ENCODE data around the gene MEN1.

The MEN1 gene

DNA sequence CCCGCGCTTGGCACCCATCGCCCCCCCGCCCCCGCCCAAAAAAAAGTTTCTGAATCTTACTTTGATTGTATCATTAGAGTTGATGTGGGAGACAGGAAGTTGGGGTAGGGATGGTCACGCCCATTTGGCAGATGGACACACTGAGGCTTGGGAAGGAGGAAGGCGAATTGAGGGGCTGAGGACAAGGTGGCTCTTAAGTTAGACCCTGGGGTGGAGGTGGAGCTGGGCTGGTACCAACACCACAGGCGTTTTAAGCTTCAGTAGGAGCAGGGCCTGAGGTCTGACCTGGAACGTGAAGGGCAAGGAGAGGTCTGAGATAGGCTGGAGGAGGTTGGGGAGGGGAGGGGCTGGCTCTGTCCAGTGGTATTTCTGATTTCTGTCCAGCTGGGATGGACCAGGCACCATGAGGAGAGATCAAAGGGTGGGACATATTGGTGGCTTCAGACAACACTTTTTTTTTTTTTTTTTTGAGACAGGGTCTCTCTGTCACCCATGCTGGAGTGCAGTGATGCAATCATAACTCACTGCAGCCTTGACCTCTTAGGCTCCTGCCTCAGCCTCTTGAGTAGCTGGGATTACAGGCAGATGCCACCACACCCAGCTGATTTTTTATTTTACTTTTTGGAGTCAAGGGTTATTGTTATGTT is 34.9 kb upstream of the MEN1 start:
- DNase-seq: peak; percentile 40

- peak; percentile 83 for DNase-seq
Observed at GRCh38 chr11:64844330-64845128, 34.2 kb upstream of the MEN1 start, which contains the start of gene CDC42BPG. Gene CDC42BPG (minus strand): TSS chr11:64844653. CDS start chr11:64844569, 84 bp downstream.

- no peak for DNase-seq
Observed at GRCh38 chr11:64843686-64844329, 33.5 kb upstream of the MEN1 start.

DNA sequence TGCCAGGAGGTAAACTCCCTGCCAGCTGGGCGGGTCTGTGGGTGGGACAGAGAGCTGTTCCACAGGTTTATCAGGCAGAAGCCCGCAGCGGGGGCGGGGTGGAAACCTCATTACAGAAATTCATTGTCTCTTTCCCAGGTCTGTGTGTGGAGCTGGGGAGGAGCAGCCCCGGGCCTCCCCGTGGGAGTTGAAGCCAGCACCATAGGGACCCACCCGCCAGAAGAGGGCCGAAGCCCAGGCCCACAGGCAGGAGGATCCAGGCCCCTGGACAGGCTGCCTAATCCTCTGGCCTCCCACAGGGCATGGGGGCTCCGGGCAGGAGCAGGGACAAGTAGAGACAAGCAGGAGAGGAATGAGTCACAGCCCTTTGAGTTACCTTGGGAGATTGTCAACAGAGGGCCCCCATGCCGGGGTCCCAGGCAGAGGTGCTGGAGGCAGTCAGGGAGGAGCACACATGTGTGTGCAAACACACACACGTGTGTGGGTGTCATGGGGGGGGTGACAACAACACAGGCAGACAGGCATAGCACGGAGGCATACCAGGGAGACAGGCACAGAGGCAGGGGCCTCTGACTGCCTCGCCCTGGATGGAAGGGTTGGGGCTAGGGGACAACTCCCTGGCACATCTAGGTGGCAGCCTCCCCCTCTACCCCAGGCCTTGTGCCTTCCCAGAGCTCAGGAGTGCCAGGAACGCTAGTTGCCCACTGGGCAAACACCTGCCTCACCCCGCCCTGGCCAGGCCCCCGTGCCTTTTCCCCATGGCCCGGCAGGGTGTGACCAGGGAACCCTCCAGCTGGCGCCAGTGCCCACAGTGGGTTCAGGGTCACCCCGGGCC is 32.7 kb upstream of the MEN1 start:
- no peak for DNase-seq

- no peak for DNase-seq
Observed at GRCh38 chr11:64842366-64842759, 32.0 kb upstream of the MEN1 start.

- no peak for DNase-seq
Observed at GRCh38 chr11:64841592-64842365, 31.4 kb upstream of the MEN1 start.

DNA sequence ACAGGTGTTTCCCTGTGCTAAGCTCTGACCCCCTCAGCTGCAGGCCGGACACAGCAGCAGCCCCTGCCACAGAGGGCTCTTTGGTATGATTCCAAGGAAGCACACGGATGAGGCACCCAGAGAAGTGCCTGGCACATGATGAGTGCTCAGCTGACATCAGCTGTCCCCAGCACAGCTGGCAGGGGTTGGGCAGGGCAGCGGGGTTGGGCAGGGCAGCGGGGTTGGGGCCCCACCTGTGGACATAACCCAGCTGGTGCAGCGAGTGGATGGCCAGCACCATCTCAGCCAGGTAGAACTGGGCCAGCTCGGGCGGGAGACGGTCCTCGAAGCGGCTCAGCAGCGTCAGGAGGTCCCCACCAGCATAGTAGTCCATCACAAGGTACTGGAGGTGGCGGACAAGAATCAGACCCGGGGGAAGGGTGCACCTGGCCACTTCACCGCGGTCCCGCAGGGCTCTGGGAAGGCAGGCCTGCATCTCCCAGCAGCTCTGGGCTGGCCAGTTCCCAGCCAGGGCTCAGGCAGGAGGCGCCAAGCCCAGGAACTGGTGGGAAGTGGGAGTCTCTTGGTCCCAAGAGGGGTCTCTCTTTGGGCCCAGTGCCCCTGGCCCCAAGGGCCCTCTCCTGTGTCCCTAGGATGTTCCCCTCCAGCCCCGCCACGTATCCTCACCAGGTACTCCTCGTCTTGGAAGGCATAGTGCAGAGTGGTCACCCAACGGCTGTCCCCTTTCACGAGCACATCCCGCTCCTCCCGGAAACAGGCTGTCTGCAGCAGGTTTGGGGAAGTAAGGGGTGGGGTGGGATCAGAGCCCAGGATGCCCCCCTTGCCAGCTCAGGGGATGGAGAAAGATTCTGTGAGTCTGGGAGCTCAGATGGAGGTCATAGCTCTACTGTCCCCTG is 29.8 kb upstream of the MEN1 start:
- DNase-seq: no peak

DNA sequence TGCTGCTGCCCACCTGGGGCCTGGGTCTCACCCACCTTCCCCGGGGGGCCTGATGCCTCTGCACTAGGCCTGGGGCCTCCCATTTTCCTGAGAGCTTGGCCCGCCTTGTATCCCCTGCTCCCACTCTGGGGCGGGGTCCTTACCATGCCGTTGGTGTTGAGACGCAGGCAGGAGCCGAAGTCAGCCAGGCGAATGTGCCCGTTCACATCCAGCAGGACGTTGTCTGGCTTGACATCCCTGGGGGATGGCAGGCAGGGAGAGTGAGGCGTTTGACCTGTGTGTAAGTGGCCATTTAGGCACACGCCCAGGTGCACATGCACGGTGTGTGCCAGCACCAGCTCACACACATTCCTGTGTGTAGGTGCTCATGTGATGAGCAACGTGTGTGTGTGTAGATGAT is 29.0 kb upstream of the MEN1 start:
- DNase-seq: no peak

DNA sequence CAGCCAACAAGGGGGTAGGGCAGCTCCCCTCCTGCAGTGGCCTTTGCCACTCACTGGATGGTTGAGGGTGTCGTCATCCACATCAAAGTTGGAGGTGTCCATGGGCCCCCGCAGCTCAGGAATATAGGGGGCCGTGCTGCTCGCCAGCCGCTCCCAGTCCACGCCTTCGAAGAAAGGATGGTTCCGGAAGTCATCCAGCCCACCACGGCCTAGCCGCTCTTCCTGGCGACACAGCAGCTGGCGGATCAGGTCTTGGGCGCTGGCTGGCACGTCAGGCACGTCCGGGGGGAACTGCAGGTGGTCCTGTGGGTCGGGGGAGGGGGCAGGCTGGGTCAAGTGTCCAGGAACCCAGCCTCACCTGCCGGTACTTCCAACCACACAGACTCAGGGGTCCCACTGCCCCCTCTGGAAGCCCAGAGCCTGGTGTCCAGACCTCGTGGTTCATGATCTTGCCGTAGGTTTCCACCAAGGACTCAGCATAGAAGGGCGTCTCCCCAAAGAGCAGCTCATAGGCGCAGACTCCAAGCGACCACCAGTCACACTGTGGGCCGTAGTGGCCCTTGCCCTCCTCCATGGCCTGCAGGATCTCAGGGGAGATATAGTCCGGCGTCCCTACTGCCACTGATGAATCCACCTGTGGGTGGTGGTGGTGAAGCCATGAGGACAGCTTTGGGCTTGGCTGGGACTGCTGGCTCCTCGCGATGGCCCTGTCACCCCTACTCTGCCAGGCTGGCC is 28.4 kb upstream of the MEN1 start:
- DNase-seq: no peak

GRCh38 chr11:64837887-64838351 is 27.6 kb upstream of the MEN1 start:
- DNase-seq: no peak

- DNase-seq: no peak
Observed at GRCh38 chr11:64836448-64837072, 26.2 kb upstream of the MEN1 start.

GRCh38 chr11:64835616-64836447 is 25.5 kb upstream of the MEN1 start:
- no peak for DNase-seq

DNA sequence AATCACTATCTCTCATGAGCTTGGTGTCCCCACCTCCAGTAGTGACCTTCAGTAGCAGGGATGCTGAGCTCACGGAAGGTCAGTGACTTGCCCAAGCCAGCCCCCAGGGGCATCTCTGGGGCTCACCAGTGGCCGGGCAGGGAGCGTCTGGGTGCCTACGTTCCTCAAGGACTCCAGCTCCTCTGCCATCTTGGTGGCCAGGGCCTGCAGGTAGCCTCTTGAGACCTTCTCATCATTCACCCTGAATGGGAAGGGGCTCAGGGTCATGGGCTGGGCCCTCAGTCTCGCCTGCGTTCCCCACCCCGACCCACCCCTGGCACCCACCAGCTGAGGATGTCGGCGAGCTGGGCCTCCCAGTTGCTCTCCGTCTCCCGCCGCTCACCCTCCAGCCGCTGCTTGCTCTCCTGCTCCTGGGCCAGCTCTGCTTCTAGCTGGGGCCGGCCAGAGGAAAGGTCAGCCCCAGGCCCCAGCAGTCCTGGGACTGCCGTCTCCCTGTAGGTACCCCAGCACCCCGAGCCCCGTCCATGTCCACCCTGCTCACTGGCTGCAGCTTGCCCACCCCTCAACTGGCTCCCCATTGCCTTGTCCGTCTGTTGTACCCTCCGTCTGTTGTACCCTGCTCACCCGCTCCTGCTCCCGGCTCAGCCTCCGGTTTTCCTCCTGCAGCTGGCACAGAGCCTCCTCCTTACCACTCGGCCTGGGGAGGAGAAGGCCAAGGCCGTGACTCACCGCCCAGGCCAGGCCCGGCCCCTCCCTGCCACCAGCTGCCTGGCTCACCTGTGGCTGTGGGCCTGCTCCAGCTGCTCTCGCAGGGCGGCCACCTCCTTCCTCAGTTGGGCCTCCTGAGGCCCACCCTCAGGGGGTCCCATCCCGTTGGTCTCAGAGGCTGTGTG is 24.6 kb upstream of the MEN1 start:
- DNase-seq: no peak

DNA sequence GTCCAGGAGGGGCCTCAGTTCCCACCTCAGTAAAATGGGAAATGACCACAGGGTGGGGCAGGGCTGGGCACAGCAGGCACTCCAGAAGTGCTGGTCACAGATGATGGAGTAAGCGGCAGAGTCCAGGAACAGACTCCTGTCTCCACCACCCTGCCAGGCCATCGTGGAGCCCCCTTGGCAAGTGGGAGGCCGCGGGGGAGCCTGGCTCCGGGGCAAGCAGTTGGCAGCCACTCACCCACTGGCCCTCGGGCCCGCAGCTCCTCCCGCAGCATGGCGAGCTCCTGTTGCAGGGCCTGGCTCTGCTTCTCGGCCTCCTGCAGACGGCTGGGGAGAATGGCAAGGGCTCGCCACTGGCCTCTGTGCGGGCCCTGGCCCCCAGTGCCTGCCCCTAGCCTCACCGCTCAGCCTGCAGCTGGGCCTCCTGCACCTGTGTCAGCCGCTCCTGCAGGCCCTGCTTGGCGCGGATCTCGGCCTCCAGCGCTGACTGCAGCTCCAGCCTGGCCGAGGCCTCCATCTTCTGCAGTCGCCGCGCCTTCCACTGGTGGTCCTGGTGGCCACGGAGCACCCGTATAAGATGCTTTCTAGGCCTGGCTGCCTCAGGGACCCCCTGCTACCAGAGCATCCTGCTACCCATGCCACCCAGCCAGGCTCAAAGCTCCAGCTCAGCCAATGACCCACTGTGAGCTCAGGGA is 23.8 kb upstream of the MEN1 start:
- DNase-seq: no peak

- DNase-seq: no peak
Observed at GRCh38 chr11:64833509-64833908, 23.2 kb upstream of the MEN1 start.

GRCh38 chr11:64833198-64833502 is 22.8 kb upstream of the MEN1 start:
- no peak for DNase-seq

DNA sequence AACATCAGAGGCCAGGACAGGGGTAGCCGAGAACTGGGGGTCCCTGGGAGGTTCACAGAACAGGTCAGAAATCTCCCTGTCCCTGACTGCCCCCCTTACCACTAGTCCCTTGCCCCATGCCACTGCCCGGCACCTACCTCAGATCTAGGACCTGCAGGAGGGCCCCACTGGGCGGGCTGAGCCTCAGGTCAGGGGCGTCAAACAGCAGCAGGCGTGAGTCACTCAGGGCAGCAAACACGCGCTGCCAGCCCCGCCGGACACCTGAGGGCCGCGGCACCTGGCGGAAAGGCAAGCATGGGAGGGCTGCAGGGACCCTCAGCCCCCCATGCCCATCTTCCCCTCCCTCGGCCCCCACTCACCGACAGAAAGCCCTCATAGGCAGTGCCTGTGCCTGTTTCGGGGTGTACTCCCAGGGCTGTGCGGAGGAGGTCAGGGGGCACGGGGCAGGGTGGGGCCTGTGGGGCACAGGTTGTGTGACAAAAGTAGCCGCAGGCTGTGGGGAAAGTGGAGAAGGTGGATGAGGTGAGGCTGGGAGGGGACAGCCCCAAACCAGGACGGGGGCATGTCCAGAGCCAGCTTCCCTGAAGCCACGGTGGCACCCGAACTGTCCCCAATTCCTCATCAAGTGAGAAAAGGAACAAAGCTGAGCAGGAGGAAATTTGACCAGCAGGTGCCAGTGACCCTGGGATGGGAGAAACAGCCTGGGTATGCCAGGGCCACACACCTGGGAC is 22.3 kb upstream of the MEN1 start:
- DNase-seq: no peak

Data from OCI-M1 (cell line).